ENCODE results near the gene SLC22A16. TPM values are rescaled to one million over a fixed set of nuclear protein-coding genes. Genes with fewer than 3 reads are reported as not detected.

The SLC22A16 gene
- polyA plus RNA-seq, 1 of the 3 experiments (the other 2 are of a cell fraction), result not detected

GRCh38 chr6:110412360-110412759 is 64.1 kb downstream of the SLC22A16 start:
- Histone ChIP-seq H3K36me3 (replicated peaks in 1 of 2; ENCODE audit: control insufficient read depth in 1 of 2, insufficient read depth in 2 of 2, low read length in 1 of 2) (no peaks in the 10 kb centered on the region), H3K9me3 (no peaks in the 10 kb centered on the region), H3K4me3 (ENCODE audit: low read depth in 2 of 2, low read length in 1 of 2) (no peak overlapping the region), H3K79me2 (ENCODE audit: insufficient read depth) (no peaks in the 10 kb centered on the region), H3K27me3 (ENCODE audit: insufficient read depth) (no peaks in the 10 kb centered on the region), H3K4me2 (no peak overlapping the region), H3K27ac (ENCODE audit: low read depth in 2 of 2, low read length in 1 of 2) (no peak overlapping the region), H3K9me2 (no peaks in the 10 kb centered on the region), H2AFZ (ENCODE audit: low read depth) (no peak overlapping the region), H3K9ac (no peak overlapping the region), H4K20me1 (ENCODE audit: insufficient read depth) (no peaks in the 10 kb centered on the region), H3K4me1 (ENCODE audit: control insufficient read depth in 1 of 2, insufficient read depth in 2 of 2, low read depth in 1 of 2, low read length in 1 of 2) (peaks cover 0 to 12% of the 10 kb centered on the region in 2 experiments; a peak in 1 of 4 replicates), H3F3A (replicated peaks; ENCODE audit: insufficient read depth) (no peaks in the 10 kb centered on the region)
- CTCF ChIA-PET, result interaction anchor here (1.6 kb wide), 1 partner anchor 373 kb away, joined by 5 read pairs; no protein-coding TSS in a partner anchor
- 59% methylated on average over 5 of the region's 8 CpGs for WGBS (ENCODE audit: low lambda C conversion rate)
- TF ChIP-seq NFIC (IDR thresholded peaks at IDR 0.05; ENCODE audit: borderline replicate concordance) (no peak), GABPA (IDR thresholded peaks at IDR 0.05; ENCODE audit: low read depth) (no peak)
- POLR2A ChIA-PET, result no interaction called here
- no peak for DNase-seq

GRCh38 chr6:110410511-110410910 is 65.9 kb downstream of the SLC22A16 start:
- no peak for TF ChIP-seq FOXJ3 (CRISPR knock-in tag; IDR thresholded peaks at IDR 0.05)
- no peak for TF ChIP-seq MXI1 (IDR thresholded peaks at IDR 0.05; ENCODE audit: low read depth, low read length)
- TF ChIP-seq PBX3 (IDR thresholded peaks at IDR 0.05), result no peak
- no peak for TF ChIP-seq JUND (IDR thresholded peaks at IDR 0.05)
- TF ChIP-seq CTCF (IDR thresholded peaks at IDR 0.05), result no peak
- Histone ChIP-seq H4K20me1 (ENCODE audit: insufficient read depth) (no peaks in the 10 kb centered on the region), H3K9me3 (no peaks in the 10 kb centered on the region), H3K4me1 (ENCODE audit: control insufficient read depth in 1 of 2, insufficient read depth in 2 of 2, low read depth in 1 of 2, low read length in 1 of 2) (peaks cover 0 to 12% of the 10 kb centered on the region in 2 experiments; a peak in 1 of 4 replicates), H3K9ac (no peak overlapping the region), H3K27me3 (ENCODE audit: insufficient read depth) (no peaks in the 10 kb centered on the region), H3F3A (replicated peaks; ENCODE audit: insufficient read depth) (no peaks in the 10 kb centered on the region), H3K9me2 (no peaks in the 10 kb centered on the region), H3K4me3 (ENCODE audit: low read depth in 2 of 2, low read length in 1 of 2) (no peak overlapping the region), H3K79me2 (ENCODE audit: insufficient read depth) (no peaks in the 10 kb centered on the region), H3K27ac (ENCODE audit: low read depth in 2 of 2, low read length in 1 of 2) (no peak overlapping the region), H2AFZ (ENCODE audit: low read depth) (no peak overlapping the region), H3K36me3 (replicated peaks in 1 of 2; ENCODE audit: control insufficient read depth in 1 of 2, insufficient read depth in 2 of 2, low read length in 1 of 2) (no peaks in the 10 kb centered on the region), H3K4me2 (no peak overlapping the region)
- DNase-seq, result no peak
- ChIA-PET POLR2A (no interaction called here), CTCF (interaction anchor here (0.7 to 1.3 kb wide), 3 partner anchors 15 to 357 kb away, joined by 3 read pairs; no protein-coding TSS in a partner anchor)
- 73% methylated on average over 4 of the region's 4 CpGs for WGBS (ENCODE audit: low lambda C conversion rate)

GRCh38 chr6:110409794-110410193 is 66.6 kb downstream of the SLC22A16 start:
- POLR2A ChIA-PET, result no interaction called here

More at GRCh38 chr6:110409794-110410193, 66.6 kb downstream of the SLC22A16 start:
- Histone ChIP-seq H3K27me3 (ENCODE audit: insufficient read depth) (no peaks in the 10 kb centered on the region), H2AFZ (ENCODE audit: low read depth) (no peak overlapping the region), H3K27ac (ENCODE audit: low read depth in 2 of 2, low read length in 1 of 2) (no peak overlapping the region), H3F3A (replicated peaks; ENCODE audit: insufficient read depth) (no peaks in the 10 kb centered on the region), H3K79me2 (ENCODE audit: insufficient read depth) (no peaks in the 10 kb centered on the region), H3K4me3 (ENCODE audit: low read depth in 2 of 2, low read length in 1 of 2) (no peak overlapping the region), H3K4me2 (no peak overlapping the region), H3K9me2 (no peaks in the 10 kb centered on the region), H3K9me3 (no peaks in the 10 kb centered on the region), H3K4me1 (ENCODE audit: control insufficient read depth in 1 of 2, insufficient read depth in 2 of 2, low read depth in 1 of 2, low read length in 1 of 2) (peaks cover 0 to 8% of the 10 kb centered on the region in 2 experiments; a peak in 1 of 4 replicates), H3K36me3 (replicated peaks in 1 of 2; ENCODE audit: control insufficient read depth in 1 of 2, insufficient read depth in 2 of 2, low read length in 1 of 2) (no peaks in the 10 kb centered on the region), H4K20me1 (ENCODE audit: insufficient read depth) (no peaks in the 10 kb centered on the region), H3K9ac (no peak overlapping the region)
- TF ChIP-seq EP300 (IDR thresholded peaks at IDR 0.05; ENCODE audit: borderline replicate concordance in 1 of 2, low read depth in 1 of 2, low read length in 1 of 2), result no peak
- TF ChIP-seq RCOR1 (IDR thresholded peaks at IDR 0.05; ENCODE audit: low read length), result no peak
- no peak for TF ChIP-seq USF1 (IDR thresholded peaks at IDR 0.05; ENCODE audit: borderline replicate concordance, low read depth)
- no peak for TF ChIP-seq GABPA (IDR thresholded peaks at IDR 0.05; ENCODE audit: low read depth)
- no peak for TF ChIP-seq REST (IDR thresholded peaks at IDR 0.05; ENCODE audit: low read depth, low read length)
- TF ChIP-seq, protein P1, sequence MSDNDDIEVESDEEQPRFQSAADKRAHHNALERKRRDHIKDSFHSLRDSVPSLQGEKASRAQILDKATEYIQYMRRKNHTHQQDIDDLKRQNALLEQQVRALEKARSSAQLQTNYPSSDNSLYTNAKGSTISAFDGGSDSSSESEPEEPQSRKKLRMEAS (IDR thresholded peaks at IDR 0.05; ENCODE audit: low read depth), result no peak
- DNase-seq, result no peak
- CTCF ChIA-PET, result interaction anchor here (1.1 to 1.3 kb wide), 2 partner anchors 15 to 357 kb away, joined by 3 read pairs; no protein-coding TSS in a partner anchor

All from SK-N-SH (cell line).